Heart left ventricle (tissue), 13 donors: Measurements from ENCODE around the gene TMBIM1.

Experiments used
- POLR2A ChIP-seq, 2 donors: fragments of 450-650 bp; IDR thresholded peaks; one replicate each; pipeline ENCODE4 v1.6.1; 2017; ENCODE audit warnings: antibody characterized with exemption in 2 of 2, mild to moderate bottlenecking in 2 of 2, moderate library complexity in 2 of 2
- TF ChIP-seq, protein P1 (sequence below), 12 donors: fragments of 200-600 bp; sonication (generic) in 4 of 12; IDR thresholded peaks; one replicate each; pipeline versions ENCODE4 v1.5.0 to v1.8.0; 2018 to 2022; ENCODE audit warnings: antibody characterized with exemption in 12 of 12, mild to moderate bottlenecking in 5 of 12
- donor health status: ischemic (EF 13 %, LVEDD 7.1; RV severe dilation, severe dysfunction).
- donor health status: DM: no; HTN: yes; CAD: no.
- donor health status: DM: no; HTN: no; CAD: no.
- donor health status: ischemic (EF 25% LVEDD 6.9; RV normal size, moderate dysfunction).
- donor health status: ischemic (EF 25% LVEDD 5.7; RV mildly dilated, moderate dysfunction).
- donor health status: ischemic (EF 35%, LVEDD 5.7; RV mildly dilated, moderate dysfunction).
- donor health status: nonischemic (EF 11% LVEDD 7.7; RV severe dilation, severe dysfunction).
- donor health status: DM: yes; HTN: yes; CAD: no.
- donor health status: PGD.
- donor health status: ischemic (EF 29% LVEDD 5.4; RV normal size, mild dysfunction).
- donor health status: nonischemic (EF 23%, LVEDD 6.1; RV moderate dilation, normal function).

DNA sequence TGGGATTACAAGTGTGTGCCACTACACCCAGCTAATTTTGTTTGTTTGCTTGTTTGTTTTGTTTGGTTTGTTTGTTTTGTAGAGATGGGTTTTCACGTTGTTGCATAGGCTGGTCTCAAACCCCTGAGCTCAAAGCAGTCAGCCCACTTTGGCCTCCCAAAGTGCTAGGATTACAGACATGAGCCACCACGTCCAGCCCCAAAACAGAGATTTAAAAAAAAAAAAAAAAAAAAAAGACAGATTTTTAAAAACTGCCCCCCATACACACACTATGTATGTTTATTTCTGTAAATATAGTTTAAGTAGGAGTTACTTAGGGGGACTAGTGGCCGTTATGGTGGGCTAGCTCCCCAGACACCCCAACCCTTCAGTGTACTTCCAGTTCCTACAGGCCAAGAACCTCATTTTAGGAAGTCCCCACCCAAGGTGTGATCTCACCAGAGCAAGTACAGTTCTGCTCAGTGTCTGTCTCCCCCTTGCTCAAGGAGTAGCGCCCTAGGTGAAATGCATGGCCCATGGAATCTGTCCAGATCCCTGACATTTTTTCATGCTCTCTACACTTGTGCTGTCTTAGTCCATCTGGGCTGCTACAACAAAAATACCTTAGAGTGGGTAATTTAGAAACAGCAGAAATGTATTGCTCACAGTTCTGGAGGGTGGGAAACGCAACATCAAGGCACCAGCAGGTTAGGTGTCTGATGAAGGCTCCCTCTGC lies 1.6 kb upstream of the TMBIM1 start:
- TF ChIP-seq, protein P1, sequence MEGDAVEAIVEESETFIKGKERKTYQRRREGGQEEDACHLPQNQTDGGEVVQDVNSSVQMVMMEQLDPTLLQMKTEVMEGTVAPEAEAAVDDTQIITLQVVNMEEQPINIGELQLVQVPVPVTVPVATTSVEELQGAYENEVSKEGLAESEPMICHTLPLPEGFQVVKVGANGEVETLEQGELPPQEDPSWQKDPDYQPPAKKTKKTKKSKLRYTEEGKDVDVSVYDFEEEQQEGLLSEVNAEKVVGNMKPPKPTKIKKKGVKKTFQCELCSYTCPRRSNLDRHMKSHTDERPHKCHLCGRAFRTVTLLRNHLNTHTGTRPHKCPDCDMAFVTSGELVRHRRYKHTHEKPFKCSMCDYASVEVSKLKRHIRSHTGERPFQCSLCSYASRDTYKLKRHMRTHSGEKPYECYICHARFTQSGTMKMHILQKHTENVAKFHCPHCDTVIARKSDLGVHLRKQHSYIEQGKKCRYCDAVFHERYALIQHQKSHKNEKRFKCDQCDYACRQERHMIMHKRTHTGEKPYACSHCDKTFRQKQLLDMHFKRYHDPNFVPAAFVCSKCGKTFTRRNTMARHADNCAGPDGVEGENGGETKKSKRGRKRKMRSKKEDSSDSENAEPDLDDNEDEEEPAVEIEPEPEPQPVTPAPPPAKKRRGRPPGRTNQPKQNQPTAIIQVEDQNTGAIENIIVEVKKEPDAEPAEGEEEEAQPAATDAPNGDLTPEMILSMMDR (IDR thresholded peaks at IDR 0.05): no peak
- TF ChIP-seq POLR2A (IDR thresholded peaks at IDR 0.05): no peak
